NCI-H1092 (cell line): ENCODE results near the gene FDXACB1.
A peak's percentile ranks its signal among the peaks of the same experiment; 100 is the strongest.

Experiments used
- DNase-seq: peaks from one replicate; lab custom pipeline; 2025; lab: John Stamatoyannopoulos, UW

Gene FDXACB1

DNA sequence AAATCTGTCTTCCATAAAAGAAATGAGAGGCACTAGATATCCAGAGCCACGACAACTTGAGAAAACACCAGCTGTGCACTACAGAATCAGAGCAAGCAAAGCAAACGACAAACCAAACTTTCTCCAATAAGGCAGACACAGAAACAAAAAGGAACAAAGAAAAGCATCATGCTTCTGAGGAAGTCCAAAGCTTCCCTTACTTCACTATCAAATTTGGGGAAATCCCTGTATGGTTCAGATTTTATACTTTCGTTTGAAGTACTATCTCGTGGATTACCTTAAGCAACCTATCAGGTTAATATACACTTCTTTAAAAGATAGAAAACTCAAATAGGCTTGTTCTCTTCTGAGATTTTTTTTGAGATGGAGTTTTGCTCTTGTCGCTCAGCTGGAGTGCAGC is 35.3 kb downstream of the FDXACB1 start:
- no peak for DNase-seq

DNA sequence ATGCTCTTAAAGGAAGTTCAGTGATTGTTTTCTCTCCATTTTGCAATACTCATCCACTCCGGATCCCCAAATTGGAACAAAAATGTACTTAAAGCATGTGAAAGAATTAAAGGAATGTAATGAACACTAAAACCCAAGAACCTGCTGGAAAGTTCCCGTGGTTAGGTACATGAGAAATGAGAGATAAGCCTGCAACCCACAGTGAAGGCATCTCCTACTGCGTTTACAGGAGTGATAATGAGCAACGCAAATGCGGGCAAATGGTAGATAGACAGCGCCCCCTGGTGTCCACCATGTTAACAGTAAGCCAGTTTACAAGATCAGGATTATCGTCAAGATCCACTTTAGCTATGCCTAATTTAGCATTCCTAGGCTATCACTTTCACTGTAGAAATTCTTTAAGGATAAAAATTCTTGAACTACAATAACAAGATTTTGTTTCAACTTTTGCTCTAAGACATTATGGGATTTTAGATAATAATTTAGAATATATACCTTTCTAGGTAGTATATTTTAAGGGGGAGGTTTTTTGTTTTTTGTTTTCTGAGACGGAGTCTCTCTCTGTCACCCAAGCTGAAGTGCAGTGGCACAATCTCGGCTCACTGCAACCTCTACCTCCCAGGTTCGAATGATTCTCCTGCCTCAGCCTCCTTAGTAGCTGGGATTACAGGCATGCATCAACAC is 37.5 kb downstream of the FDXACB1 start:
- DNase-seq, result peak; percentile 70

DNA sequence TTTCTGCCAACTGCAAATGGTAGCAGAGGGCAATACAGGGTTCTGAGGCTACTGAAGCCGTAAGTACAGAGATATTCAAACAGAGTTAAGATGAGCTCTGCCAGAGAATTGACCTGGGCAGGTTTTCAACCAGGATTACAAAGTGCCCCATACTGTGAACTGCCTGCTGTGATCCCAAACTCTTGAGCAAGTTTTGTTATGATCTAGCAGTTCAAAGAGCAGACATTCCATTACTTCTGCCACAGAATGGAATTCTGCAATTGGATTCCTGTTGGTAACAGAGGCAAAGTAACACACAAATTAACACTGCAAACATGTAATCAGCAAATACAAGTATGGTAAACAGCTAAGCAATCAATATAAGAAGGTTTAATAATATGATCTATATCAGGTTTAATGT is 38.8 kb downstream of the FDXACB1 start:
- DNase-seq, result no peak

DNA sequence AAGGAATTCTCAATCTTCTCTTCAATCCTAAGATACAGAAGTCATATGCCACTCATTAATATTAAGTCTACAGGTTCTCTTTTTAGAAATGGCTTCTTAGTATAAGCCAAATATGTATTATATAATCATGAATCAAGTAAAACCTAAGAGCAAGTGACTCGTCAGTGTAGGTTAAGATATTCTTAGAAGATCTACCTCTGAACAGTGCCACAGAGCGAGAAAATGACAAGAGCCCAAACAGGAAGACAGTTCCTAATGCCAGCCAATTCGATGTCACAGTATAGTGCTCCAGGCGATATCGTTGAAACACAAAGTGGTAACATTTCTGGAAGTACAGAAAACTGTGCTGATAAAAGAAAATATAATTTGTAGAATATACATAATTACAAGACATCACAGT is 40.9 kb downstream of the FDXACB1 start:
- DNase-seq, result no peak

DNA sequence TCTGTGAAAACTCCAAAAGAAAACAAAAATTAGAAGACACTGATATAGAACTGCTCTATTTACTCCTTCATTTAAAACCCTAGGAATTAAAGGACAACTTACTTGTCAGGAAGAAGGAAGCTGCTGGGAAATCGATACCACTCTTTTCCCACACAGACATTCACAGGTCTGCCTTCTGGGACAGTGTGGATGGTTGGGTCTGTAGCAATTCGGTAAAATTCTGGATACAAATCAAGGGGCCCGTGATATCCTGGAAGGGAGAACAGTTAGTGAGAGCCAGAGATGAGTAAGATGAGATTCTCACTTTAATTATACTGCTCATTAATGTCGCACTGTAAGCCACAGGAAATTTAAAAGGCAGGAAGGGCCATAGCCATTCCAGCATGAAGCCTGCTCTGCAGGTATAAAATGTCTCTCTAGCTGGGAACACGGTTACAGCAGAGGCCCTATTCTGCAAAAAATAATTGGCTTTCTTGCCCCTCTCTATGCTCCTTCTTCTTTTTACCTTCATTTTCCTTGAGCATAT is 41.5 kb downstream of the FDXACB1 start:
- no peak for DNase-seq

DNA sequence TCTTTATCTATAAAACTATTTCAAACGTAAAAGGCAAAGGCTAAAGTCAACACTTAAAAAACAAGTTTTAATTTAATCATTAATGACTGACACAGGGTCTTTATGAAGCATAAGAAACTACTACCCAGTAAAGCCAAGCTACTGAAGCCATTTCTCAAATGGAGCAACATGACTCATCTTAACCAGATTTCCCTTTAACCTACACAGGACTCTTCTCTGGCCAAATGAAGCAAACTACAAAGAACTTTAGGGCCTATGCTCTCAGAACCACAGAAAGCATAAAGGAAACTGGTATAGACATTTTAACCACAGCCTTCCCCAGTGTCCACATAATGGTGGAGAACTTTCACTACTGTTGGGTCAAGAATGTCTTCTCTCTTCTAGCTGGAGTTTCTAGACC is 42.2 kb downstream of the FDXACB1 start:
- DNase-seq, result no peak

DNA sequence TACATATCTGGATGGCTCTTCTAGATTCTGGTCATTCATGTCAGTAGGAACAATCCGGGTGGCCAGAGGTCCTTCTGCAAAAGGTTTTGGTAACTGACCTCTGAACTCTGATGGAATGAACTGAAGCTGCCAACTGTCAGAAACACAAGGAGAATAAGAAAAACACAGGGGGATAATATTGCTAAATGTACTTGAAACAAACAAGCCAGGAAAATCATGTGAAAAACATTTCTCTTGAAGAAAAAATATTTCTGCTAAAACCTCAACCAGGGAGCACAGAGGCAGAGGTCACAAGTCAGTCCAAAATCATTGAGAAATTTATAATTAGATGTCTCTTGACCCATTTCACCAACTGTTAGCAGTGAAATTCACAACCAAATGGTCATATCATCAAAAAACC is 42.8 kb downstream of the FDXACB1 start:
- DNase-seq, result no peak

DNA sequence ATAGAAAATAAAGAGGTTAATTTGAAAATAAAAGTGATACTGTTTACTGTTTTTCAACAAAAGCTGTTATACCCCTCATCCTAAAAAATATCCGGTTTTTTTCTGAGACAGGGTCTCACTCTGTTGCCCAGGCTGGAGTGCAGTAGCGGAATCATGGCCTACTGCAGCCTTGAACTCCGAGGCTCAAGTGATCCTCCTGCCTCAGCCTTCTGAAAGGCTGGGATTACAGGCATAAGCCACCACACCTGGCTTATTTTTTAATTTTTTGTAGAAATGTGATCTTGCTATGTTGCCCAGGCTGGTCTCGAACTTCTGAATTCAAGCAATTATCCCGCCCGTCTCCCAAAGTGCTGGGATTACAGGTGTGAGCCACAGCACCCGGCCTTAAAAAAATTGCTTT is 43.3 kb downstream of the FDXACB1 start:
- no peak for DNase-seq

DNA sequence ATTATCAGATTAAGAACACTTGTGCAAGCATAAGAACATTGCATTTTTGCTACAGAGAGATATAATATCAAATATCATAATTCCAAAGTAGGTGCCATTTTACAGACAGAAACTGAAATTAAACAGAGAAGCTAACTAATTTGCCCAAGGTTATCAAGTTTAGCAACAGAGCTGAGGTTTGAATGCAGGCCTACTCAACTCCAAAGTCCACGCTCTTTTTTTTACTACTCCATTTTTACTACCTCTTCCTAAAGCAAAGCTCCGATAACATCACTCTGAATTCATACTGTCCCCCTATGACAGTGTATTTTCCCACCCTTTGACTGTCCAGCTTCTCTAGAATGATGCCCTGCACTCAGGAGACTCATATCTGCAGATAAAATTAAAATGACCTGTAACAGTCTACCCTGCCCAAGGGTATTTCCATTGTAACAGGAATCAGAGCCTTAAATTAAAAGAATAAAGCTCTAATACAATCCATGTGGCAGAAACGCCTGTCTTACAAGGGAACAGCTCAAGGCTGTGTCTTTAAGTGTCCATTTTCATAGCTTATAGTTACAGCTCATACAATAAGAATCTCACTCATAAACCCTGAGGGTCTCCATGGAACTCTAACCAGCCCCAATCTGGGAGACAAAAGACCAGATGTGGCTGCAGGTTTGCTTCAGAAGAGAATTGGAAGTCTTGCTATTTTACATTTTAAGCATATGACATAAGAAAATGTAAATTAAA is 44.4 kb downstream of the FDXACB1 start:
- DNase-seq, result no peak

DNA sequence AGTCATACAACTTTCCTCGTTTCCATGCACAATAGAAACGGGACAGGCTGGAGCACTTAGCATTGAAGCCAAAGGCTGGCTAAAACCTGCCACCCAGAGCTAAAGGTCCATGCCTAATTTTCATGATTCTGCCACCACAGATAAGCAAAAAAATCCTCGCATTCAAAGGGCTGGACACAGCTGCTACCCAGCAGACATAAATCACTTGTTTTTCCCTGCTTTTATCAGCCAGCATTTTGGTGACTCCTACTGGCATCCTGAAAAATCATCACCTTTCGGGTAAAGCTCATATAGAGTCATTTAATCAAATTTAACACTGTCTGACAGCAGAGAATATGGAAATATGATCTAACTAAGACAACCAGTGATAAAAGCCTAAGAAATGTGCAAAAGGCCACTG is 45.4 kb downstream of the FDXACB1 start:
- DNase-seq, result no peak

DNA sequence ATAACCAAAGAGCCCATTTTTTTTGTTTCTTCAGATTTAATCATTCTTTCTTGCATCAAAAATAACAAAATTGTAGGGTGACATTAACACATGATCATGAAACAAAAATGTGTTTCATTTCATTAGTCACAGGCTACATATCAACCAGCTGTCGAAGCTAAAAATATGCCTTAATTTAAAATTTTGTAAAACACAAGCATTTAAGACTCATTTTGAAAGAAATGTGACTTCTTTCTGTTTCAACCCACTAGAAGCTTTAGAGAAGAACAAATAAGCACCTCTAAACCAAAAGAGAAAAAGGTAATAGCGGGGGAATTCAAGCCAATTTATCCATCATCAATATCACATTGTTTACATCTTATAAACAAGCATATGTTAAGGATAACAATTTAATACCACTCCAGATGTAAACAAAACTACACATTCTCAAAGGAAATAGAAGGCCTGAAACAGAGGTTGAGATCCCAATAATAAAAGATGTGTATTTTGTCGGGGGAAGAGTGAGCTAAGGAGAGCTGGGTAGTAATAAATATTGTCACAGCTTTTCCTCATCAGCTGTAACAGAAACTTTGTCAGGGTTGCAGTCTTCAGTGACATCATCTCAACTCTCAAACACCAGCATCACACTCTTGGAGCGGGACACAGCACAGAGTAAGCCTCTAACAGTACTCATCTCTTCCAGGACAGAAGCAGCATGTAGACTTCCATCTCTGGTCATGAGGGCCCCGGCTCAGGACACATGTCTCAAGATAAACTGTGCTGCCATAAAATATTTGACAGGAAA is 49.6 kb downstream of the FDXACB1 start:
- DNase-seq, result no peak

DNA sequence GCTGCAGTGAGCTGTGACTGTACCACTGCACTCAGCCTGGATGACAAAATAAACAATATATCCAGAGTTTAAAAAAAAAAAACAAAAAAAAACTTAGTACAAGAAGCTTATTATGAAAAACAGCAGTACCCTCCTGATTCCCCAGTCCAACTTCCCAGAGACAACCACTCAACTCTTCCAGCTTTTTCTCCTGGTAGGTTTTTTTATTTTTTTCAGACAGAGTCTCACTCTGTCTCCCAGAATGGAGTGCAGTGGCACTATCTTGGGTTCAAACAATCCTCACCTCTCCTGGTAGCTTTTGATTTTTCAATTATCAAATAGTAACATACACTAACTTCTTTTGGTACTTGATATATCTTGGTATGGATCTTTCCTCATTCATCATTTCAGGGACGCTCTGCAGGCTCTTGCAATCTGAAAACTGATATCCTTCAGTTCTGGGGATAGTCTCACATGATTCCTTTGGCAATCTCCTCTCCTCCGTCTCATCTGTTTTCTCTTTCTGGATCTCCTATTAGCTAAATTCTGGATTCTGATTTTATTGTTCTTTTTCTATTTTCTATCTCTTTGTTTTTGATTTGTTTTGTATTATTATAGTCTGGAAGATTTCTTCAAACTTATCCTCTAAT is 52.5 kb downstream of the FDXACB1 start:
- no peak for DNase-seq
